Measurements from ENCODE around the gene TEKTIP1.

TEKTIP1 gene

GRCh38 chr19:3531716-3532115, 7.3 kb upstream of the TEKTIP1 start:
- TF ChIP-seq SIN3A (IDR thresholded peaks at IDR 0.05; ENCODE audit: borderline replicate concordance, insufficient read depth, low read length) (no peak), FOXP2 (optimal IDR thresholded peaks at IDR 0.05; ENCODE audit: borderline replicate concordance, extremely low read depth, extremely low read length, insufficient read depth) (no peak), TAF1 (IDR thresholded peaks at IDR 0.05; ENCODE audit: borderline replicate concordance, insufficient read depth, low read length) (no peak), REST (IDR thresholded peaks at IDR 0.05; ENCODE audit: insufficient read depth in 1 of 2, low read depth in 2 of 2, low read length in 2 of 2) (no peak), POLR2AphosphoS5 (IDR thresholded peaks at IDR 0.05; ENCODE audit: low read depth, low read length) (no peak)

- TF ChIP-seq REST (IDR thresholded peaks at IDR 0.05; ENCODE audit: insufficient read depth in 1 of 2, low read depth in 2 of 2, low read length in 2 of 2) (no peak), FOXP2 (optimal IDR thresholded peaks at IDR 0.05; ENCODE audit: borderline replicate concordance, extremely low read depth, extremely low read length, insufficient read depth) (no peak)
Observed at GRCh38 chr19:3532154-3532786, 6.7 kb upstream of the TEKTIP1 start.

- TF ChIP-seq FOXP2 (optimal IDR thresholded peaks at IDR 0.05; ENCODE audit: borderline replicate concordance, extremely low read depth, extremely low read length, insufficient read depth) = no peak
Observed at GRCh38 chr19:3533033-3533432, 5.9 kb upstream of the TEKTIP1 start.

GRCh38 chr19:3533563-3534216, 5.3 kb upstream of the TEKTIP1 start:
- TF ChIP-seq REST (IDR thresholded peaks at IDR 0.05; ENCODE audit: insufficient read depth in 1 of 2, low read depth in 2 of 2, low read length in 2 of 2) = no peak
- no peak for TF ChIP-seq POLR2AphosphoS5 (IDR thresholded peaks at IDR 0.05; ENCODE audit: low read depth, low read length)
- no peak for TF ChIP-seq SIN3A (IDR thresholded peaks at IDR 0.05; ENCODE audit: borderline replicate concordance, insufficient read depth, low read length)
- no peak for TF ChIP-seq TAF1 (IDR thresholded peaks at IDR 0.05; ENCODE audit: borderline replicate concordance, insufficient read depth, low read length)
- no peak for TF ChIP-seq FOXP2 (optimal IDR thresholded peaks at IDR 0.05; ENCODE audit: borderline replicate concordance, extremely low read depth, extremely low read length, insufficient read depth)

GRCh38 chr19:3534375-3535234, 4.4 kb upstream of the TEKTIP1 start:
- TF ChIP-seq TAF1 (IDR thresholded peaks at IDR 0.05; ENCODE audit: borderline replicate concordance, insufficient read depth, low read length) = no peak
- TF ChIP-seq REST (IDR thresholded peaks at IDR 0.05; ENCODE audit: insufficient read depth in 1 of 2, low read depth in 2 of 2, low read length in 2 of 2) = no peak
- TF ChIP-seq POLR2AphosphoS5 (IDR thresholded peaks at IDR 0.05; ENCODE audit: low read depth, low read length) = no peak
- no peak for TF ChIP-seq SIN3A (IDR thresholded peaks at IDR 0.05; ENCODE audit: borderline replicate concordance, insufficient read depth, low read length)
- TF ChIP-seq FOXP2 (optimal IDR thresholded peaks at IDR 0.05; ENCODE audit: borderline replicate concordance, extremely low read depth, extremely low read length, insufficient read depth) = no peak

Data from PFSK-1 (cell line).